Activated effector memory CD4-positive, alpha-beta T cell treated with Interleukin-2 at 50 U/mL for 16 hours (primary cell): ENCODE measurements around the gene PTGER2.

ENCODE experiments used
- DNase-seq: peaks from one replicate; pipeline ENCODE4 v3.0.0-alpha.2; 2020

The PTGER2 gene

DNA sequence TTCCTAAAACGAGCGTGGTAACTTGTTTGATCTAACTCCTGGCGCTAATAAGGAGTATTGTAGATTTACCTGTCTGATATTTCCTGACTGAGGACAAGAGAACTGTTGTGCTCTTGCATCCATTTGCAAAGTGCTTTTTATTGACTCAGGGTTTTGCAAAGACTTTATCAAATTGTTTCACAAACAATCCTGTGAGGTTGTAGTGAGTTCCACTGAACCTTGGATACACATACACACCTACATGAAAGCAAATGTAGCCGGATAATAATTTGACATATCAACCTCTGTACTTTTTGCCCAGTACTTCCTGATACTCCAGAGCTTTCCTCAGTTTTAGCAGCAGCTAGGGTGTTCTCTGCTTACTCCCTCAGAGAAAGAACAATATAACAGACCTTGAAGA, 6.7 kb upstream of the PTGER2 start:
- no peak for DNase-seq

DNA sequence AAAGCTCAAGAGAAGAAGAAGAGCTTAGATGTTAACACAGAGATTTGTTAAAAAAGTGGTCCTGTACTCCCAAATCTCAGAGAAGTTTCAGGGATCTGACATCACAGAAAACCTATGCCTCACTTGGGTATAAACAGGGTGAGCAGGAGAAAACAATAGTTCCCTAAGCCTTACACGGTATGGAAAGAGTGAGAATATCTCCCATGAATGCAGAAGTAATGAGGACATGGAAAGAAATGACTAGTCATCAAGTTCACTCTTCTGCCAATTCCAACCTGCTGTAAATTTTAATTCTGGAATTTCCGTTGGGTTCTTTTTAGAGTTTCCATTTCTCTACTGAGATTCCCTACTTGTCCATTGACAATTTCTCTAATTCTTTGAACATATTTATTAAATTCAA, 6.2 kb upstream of the PTGER2 start:
- no peak for DNase-seq

DNA sequence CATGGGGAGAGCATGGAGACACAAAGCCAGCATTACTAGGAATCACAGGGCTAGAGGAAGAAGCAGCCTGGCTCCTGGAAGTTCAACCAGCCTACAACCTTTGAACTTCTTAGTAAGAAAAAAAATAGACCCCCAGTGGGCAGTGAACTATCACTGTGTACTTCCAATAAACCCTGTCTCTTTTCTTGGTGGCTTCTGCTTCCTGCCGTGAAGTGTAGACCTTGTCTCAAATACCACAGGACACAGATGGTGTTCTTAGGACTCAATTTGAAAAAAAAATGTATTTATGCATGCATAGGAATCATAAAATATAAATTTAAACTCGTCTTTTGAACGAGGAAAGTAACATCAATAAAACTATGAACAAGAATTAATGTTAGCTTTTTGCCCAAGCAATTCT, 3.6 kb upstream of the PTGER2 start:
- no peak for DNase-seq

GRCh38 chr14:52312931-52313355, 1.2 kb upstream of the PTGER2 start:
- no peak for DNase-seq

- DNase-seq = no peak
Measured at GRCh38 chr14:52313462-52313861, 650 bp upstream of the PTGER2 start.

DNA sequence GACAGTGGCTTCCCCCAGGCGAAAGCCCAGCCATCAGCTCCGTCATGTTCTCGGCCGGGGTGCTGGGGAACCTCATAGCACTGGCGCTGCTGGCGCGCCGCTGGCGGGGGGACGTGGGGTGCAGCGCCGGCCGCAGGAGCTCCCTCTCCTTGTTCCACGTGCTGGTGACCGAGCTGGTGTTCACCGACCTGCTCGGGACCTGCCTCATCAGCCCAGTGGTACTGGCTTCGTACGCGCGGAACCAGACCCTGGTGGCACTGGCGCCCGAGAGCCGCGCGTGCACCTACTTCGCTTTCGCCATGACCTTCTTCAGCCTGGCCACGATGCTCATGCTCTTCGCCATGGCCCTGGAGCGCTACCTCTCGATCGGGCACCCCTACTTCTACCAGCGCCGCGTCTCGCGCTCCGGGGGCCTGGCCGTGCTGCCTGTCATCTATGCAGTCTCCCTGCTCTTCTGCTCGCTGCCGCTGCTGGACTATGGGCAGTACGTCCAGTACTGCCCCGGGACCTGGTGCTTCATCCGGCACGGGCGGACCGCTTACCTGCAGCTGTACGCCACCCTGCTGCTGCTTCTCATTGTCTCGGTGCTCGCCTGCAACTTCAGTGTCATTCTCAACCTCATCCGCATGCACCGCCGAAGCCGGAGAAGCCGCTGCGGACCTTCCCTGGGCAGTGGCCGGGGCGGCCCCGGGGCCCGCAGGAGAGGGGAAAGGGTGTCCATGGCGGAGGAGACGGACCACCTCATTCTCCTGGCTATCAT, 663 bp downstream of the PTGER2 start:
- peak; percentile 32 for DNase-seq

GRCh38 chr14:52315355-52315718, 1.2 kb downstream of the PTGER2 start:
- no peak for DNase-seq

DNA sequence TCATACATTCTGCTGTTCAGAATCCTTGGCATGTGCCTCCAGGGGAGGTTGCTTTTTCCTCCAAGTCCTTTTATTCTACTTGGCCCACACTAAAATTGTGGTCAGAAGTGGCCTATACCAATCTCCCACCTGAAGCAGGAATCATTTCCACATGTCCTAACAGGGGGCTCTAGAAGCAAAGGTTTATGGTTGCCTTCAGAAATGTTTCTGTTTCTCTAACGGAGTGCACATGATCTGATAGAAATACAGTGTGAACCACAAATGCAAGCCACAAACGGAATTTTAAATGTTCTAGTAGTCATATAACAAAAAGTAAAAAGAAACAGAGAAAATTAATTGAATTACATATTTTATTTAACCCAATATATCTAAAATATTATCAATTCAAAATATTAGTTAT, 4.0 kb downstream of the PTGER2 start:
- no peak for DNase-seq

GRCh38 chr14:52318826-52319645, 4.9 kb downstream of the PTGER2 start:
- no peak for DNase-seq

DNA sequence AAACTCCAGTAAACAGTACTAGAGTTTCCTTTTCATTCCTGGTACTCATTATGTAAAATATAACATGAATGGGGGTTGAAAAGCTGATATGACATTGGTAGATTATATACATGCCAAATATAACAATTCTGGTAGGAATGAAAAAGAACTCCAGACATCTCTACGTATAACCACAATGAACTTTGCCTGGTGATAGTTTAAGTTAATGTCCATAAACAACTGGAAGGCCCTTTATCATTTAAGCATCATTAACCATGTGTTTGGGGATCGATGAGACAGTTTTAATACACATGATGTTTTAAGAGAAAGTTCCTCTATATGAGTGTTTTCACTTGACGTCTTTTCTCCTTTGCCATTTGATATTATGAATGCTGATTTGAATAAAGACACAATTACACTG, 5.8 kb downstream of the PTGER2 start:
- no peak for DNase-seq

DNA sequence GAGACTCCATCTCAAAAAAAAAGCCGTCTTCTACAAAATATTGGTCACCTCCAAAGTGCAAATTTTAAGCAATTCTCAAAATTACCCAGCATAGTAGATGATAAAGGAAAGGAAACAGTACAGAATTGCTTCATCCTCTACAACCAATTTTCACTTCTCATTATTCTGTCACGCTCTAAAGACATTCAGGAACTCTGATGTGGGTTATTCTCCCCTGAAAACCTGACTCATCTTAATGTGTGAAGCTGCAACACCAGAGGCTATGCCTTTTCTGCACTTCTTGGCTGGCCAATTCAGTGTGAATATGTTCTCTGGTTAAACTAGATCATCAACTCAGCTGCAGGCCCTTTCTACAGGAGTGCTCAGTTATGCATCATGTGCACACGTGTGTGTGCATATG, 11.0 kb downstream of the PTGER2 start:
- DNase-seq = no peak

GRCh38 chr14:52325630-52326029, 11.5 kb downstream of the PTGER2 start:
- no peak for DNase-seq

DNA sequence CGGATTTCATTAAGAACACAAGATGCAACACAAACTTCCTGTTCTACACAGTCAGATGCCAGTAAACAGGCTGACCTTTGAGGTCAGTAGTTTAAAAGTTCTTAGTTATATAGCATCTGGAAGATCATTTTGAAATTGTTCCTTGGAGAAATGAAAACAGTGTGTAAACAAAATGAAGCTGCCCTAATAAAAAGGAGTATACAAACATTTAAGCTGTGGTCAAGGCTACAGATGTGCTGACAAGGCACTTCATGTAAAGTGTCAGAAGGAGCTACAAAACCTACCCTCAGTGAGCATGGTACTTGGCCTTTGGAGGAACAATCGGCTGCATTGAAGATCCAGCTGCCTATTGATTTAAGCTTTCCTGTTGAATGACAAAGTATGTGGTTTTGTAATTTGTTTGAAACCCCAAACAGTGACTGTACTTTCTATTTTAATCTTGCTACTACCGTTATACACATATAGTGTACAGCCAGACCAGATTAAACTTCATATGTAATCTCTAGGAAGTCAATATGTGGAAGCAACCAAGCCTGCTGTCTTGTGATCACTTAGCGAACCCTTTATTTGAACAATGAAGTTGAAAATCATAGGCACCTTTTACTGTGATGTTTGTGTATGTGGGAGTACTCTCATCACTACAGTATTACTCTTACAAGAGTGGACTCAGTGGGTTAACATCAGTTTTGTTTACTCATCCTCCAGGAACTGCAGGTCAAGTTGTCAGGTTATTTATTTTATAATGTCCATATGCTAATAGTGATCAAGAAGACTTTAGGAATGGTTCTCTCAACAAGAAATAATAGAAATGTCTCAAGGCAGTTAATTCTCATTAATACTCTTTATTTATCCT, 13.5 kb downstream of the PTGER2 start:
- DNase-seq = no peak

DNA sequence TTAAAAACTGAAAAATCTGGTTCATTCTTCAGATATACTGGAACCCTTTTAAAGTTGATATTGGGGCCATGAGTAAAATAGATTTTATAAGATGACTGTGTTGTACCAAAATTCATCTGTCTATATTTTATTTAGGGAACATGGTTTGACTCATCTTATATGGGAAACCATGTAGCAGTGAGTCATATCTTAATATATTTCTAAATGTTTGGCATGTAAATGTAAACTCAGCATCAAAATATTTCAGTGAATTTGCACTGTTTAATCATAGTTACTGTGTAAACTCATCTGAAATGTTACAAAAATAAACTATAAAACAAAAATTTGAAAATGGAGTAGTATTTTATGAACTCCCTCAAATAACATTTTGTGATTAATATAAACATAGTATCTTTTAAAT, 14.2 kb downstream of the PTGER2 start:
- DNase-seq = no peak

DNA sequence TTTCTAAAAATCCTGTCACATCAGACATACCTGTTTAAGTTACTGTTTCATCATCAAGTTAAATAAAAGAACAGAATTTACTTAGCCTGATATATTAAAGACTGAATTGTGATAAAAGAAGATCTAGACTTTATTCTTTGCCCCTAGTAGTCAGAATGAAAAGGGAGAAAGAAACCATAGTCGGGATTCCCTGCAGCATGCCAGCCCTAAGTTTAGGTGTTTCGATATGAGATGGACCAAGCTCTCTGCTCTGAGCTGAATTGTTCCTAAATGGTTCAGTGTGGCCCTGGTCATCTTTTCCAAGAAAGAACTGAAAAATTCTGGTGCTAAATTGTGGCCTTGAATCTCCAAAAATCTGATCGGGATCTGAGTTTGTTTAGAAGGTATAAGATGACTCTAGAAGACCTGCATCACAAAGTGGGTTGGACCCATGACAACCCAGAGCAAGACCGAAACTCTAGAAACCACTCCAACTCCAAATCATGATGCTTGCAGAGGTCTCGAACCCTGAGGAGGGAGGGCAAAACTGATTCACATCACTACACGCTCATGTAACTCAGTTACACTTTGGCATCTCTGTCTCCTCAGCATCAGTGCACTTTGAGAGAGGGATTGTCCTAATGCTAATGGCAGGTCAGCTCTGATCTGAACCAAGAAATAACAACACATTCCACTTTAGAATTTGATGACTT, 15.7 kb downstream of the PTGER2 start:
- no peak for DNase-seq

- DNase-seq = no peak
Measured at GRCh38 chr14:52332269-52332668, 18.2 kb downstream of the PTGER2 start.

DNA sequence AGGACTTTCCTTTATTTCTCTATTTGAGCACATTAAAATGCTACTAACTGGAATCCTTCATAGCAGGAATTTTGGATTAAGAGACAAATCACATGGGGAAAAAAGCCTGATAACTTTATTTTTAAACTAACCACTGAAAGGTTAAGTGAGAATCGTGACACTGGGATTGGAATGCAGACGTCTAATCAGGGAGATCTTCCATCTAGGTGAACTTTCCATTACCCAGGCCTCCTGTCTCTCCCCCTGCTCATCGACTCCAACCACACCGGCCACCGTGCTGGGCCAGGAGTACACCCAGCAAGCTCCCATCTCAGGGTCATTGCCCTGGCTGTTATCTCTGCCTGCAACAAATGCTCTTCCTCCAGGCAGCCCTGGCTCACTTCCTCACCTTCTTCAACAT, 19.0 kb downstream of the PTGER2 start:
- DNase-seq = no peak

DNA sequence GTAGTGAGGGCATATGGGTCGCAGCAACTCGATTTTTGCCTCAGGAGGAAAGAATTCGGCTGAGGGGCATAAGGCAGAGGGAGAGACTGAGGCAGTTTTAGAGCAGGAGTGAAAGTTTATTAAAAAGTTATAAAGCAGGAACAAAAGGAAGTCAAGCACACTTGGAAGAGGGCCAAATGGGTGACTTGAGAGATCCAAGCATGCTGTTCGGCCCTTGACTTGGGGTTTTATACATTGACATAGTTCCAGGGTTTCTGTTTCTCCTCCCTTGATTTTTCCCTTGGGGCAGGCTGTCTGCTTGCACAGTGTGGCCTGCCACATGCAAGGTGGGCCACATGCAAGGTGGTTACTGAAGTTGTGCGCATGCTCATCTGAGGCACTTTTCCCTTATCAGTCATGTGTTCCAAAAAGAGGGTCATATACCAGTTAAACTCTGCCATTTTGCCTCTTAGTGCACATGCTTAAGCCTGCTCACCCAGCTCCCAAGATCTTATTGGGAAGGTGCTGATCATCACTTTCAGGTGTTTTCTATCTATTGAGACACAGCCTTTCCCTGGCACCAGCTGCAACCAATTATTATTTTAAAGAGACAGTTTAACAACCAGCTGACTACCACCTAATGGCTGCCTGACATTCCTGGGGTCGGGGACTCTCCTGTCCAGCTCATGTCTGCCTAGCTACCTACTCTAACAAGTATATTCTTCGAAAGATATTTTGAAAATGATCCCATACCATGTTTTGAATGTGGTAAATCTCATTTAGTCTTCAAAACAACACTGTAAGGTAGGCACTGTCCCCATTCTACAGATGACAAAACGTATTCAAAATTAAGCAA, 19.9 kb downstream of the PTGER2 start:
- DNase-seq = no peak

DNA sequence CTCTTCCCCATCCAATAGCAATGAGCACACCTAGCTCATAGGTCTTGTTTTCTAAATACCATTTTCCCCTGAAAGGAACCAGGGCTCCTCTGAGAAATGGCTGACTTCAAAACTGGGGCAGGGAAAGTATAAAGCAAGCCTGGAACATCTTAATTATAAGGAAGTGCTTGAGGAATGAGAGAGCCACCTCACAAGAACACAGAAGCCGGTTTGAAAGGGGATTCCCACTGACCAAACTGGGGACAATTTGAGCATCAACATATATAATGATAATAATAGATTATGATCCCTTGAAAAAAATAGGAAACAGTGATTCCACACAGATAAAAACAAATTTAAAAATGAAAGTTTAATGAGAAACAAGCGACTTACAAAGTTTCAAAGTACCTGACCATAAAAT, 22.1 kb downstream of the PTGER2 start:
- DNase-seq = no peak

DNA sequence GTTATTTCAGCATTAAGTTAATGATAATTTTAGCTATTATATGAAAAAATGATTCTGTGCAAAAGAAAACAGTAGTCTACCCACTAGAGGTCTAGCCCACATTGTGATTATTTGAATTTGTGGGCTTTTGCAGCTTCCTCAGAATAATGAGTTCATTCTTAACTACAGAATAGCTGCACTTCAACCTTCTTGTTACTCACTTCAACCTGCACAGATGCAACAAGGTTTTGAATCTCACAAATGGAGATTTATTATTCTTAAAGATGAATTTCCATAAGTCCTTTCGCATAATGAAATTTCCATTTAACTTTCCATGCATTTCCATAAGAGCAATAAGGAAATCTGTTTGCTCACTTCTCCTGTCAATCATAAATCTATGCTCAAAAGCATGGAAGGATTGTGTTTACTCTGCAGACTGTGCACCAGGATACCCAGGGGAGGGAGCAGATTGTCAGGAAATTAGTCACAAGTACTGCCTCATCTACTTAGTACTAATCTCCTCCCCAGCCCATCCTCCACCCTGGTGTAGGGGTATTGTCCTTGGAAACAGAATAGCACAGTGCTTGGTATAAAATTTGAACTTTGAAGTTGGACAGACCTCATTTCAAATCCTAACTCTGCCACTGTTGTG, 24.1 kb downstream of the PTGER2 start:
- no peak for DNase-seq

GRCh38 chr14:52339262-52339661, 25.1 kb downstream of the PTGER2 start:
- DNase-seq = no peak
